Measurements from ENCODE around the gene PDE10A.

PDE10A gene

GRCh38 chr6:165298402-165298801, 364.6 kb downstream of the PDE10A start:
- H3K4me1 ChIP-seq, result no peaks in the 10 kb centered on the region
- no peak for DNase-seq
- TF ChIP-seq, protein P1, sequence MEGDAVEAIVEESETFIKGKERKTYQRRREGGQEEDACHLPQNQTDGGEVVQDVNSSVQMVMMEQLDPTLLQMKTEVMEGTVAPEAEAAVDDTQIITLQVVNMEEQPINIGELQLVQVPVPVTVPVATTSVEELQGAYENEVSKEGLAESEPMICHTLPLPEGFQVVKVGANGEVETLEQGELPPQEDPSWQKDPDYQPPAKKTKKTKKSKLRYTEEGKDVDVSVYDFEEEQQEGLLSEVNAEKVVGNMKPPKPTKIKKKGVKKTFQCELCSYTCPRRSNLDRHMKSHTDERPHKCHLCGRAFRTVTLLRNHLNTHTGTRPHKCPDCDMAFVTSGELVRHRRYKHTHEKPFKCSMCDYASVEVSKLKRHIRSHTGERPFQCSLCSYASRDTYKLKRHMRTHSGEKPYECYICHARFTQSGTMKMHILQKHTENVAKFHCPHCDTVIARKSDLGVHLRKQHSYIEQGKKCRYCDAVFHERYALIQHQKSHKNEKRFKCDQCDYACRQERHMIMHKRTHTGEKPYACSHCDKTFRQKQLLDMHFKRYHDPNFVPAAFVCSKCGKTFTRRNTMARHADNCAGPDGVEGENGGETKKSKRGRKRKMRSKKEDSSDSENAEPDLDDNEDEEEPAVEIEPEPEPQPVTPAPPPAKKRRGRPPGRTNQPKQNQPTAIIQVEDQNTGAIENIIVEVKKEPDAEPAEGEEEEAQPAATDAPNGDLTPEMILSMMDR (IDR thresholded peaks at IDR 0.05), result no peak
- no peaks in the 10 kb centered on the region for H3K27me3 ChIP-seq
- H3K36me3 ChIP-seq, result no peaks in the 10 kb centered on the region
- intact Hi-C loops (cut with DNase I; ENCODE audit: low total_unique reads), result no loop called here
- H3K9me3 ChIP-seq, result no peaks in the 10 kb centered on the region
- H3K4me3 ChIP-seq, result no peak overlapping the region
- no peak overlapping the region for H3K27ac ChIP-seq

- intact Hi-C loops (cut with DNase I; ENCODE audit: low total_unique reads), result no loop called here
- Histone ChIP-seq H3K4me1 (no peaks in the 10 kb centered on the region), H3K9me3 (peaks cover 0 to 3% (median 0%) of the 10 kb centered on the region in 3 donors), H3K4me3 (no peak overlapping the region), H3K27ac (no peak overlapping the region), H3K27me3 (no peaks in the 10 kb centered on the region), H3K36me3 (no peaks in the 10 kb centered on the region)
- TF ChIP-seq, protein P1 (IDR thresholded peaks at IDR 0.05), result no peak
- no peak for DNase-seq
These were observed 370.4 kb downstream of the PDE10A start for GRCh38 chr6:165292657-165293056.

Data from tibial artery (tissue), 4 donors.